BE2C (cell line): Measurements from ENCODE around the gene RBM34.

Experiments used
- DNase-seq: peaks from one replicate; pipeline ENCODE4 v3.0.0-alpha.2; 2020
- H3K27me3 ChIP-seq: fragments of 250-450 bp; sonication (Bioruptor Pico); 2 replicates; pipeline ENCODE4 v1.5.1; 2020; ENCODE audit warnings: mild to moderate bottlenecking
- H3K36me3 ChIP-seq: fragments of 250-450 bp; sonication (Bioruptor Pico); 2 replicates; pipeline ENCODE4 v1.5.1; 2020; ENCODE audit warnings: mild to moderate bottlenecking
- H3K4me1 ChIP-seq: fragments of 250-450 bp; sonication (Bioruptor Pico); 2 replicates; pipeline ENCODE4 v1.5.1; 2020
- H3K4me3 ChIP-seq: 2 replicates; pipeline ENCODE4 v1.5.1; 2011; ENCODE audit warnings: low read depth, low read length
- H3K9me3 ChIP-seq: fragments of 250-450 bp; sonication (Bioruptor Pico); 2 replicates; pipeline ENCODE4 v1.5.1; 2020
- TF ChIP-seq, protein P1 (sequence below): IDR thresholded peaks from 2 replicates; pipeline ENCODE4 v1.5.1; 2012; ENCODE audit warnings: mild to moderate bottlenecking, low read depth, low read length

The RBM34 gene

GRCh38 chr1:235134171-235134570 lies 26.9 kb downstream of the RBM34 start:
- TF ChIP-seq, protein P1, sequence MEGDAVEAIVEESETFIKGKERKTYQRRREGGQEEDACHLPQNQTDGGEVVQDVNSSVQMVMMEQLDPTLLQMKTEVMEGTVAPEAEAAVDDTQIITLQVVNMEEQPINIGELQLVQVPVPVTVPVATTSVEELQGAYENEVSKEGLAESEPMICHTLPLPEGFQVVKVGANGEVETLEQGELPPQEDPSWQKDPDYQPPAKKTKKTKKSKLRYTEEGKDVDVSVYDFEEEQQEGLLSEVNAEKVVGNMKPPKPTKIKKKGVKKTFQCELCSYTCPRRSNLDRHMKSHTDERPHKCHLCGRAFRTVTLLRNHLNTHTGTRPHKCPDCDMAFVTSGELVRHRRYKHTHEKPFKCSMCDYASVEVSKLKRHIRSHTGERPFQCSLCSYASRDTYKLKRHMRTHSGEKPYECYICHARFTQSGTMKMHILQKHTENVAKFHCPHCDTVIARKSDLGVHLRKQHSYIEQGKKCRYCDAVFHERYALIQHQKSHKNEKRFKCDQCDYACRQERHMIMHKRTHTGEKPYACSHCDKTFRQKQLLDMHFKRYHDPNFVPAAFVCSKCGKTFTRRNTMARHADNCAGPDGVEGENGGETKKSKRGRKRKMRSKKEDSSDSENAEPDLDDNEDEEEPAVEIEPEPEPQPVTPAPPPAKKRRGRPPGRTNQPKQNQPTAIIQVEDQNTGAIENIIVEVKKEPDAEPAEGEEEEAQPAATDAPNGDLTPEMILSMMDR, result no peak
- H3K4me3 ChIP-seq, result no peak overlapping the region
- H3K4me1 ChIP-seq, result peaks cover 2% of the 10 kb centered on the region; the same call in 1 of the 2 replicates
- no peaks in the 10 kb centered on the region for H3K27me3 ChIP-seq
- H3K9me3 ChIP-seq, result no peaks in the 10 kb centered on the region
- peaks cover 43% of the 10 kb centered on the region for H3K36me3 ChIP-seq
- no peak for DNase-seq

DNA sequence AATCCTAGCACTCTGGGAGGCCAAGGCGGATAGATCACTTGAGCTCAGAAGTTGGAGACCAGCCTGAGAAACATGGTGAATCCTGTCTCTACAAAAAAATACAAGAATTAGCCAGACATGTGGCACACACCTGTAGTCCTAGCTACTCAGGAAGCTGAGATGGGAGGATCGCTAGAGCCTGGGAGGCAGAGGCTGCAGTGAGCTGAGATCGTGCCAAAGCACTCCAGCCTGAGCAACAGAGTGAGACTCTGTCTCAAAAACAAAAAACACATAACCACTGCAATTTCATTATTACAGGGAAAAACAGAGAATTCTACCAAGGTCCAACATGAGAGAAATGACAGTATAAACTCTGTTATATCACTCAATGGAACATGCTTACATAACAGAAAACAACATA lies 28.0 kb downstream of the RBM34 start:
- TF ChIP-seq, protein P1, result no peak
- no peaks in the 10 kb centered on the region for H3K27me3 ChIP-seq
- no peak for DNase-seq
- peaks cover 44% of the 10 kb centered on the region for H3K36me3 ChIP-seq
- H3K4me1 ChIP-seq, result peaks cover 2% of the 10 kb centered on the region; the same call in 1 of the 2 replicates
- no peak overlapping the region for H3K4me3 ChIP-seq
- H3K9me3 ChIP-seq, result no peaks in the 10 kb centered on the region

- H3K27me3 ChIP-seq, result no peaks in the 10 kb centered on the region
- H3K4me3 ChIP-seq, result no peak overlapping the region
- peaks cover 46% of the 10 kb centered on the region for H3K36me3 ChIP-seq
- TF ChIP-seq, protein P1, result no peak
- H3K9me3 ChIP-seq, result no peaks in the 10 kb centered on the region
- DNase-seq, result no peak
- peaks cover 2% of the 10 kb centered on the region; the same call in 1 of the 2 replicates for H3K4me1 ChIP-seq
These were observed 29.1 kb downstream of the RBM34 start for GRCh38 chr1:235131961-235132360.

GRCh38 chr1:235130766-235131270 lies 30.2 kb downstream of the RBM34 start:
- DNase-seq, result no peak
- TF ChIP-seq, protein P1, result no peak
- Histone ChIP-seq H3K36me3 (peaks cover 47% of the 10 kb centered on the region), H3K27me3 (no peaks in the 10 kb centered on the region), H3K9me3 (no peaks in the 10 kb centered on the region), H3K4me1 (no peaks in the 10 kb centered on the region), H3K4me3 (no peak overlapping the region)

GRCh38 chr1:235129774-235130570 lies 31.1 kb downstream of the RBM34 start:
- no peak for DNase-seq
- H3K9me3 ChIP-seq, result no peaks in the 10 kb centered on the region
- H3K4me1 ChIP-seq, result no peaks in the 10 kb centered on the region
- TF ChIP-seq, protein P1, result no peak
- H3K27me3 ChIP-seq, result no peaks in the 10 kb centered on the region
- H3K4me3 ChIP-seq, result no peak overlapping the region
- peaks cover 49% of the 10 kb centered on the region for H3K36me3 ChIP-seq
